ENCODE results near the gene EXOSC5. TPM values are rescaled to one million over a fixed set of nuclear protein-coding genes. Genes with fewer than 3 reads are reported as not detected.
"Not testable (repeated sequence)": the region's sequence is repeated elsewhere in the genome, so short reads cannot be mapped to it uniquely, and the experiment has no call there.

EXOSC5 gene
- total RNA-seq, 4 donors from 2014 or later: 23.0 to 51.5 (median 31.9) TPM

GRCh38 chr19:41392775-41393174 lies 4.4 kb downstream of the EXOSC5 start:
- Histone ChIP-seq H3K4me3 (no peak overlapping the region), H3K36me3 (peaks cover 44% of the 10 kb centered on the region), H3K4me1 (peaks cover 13% of the 10 kb centered on the region), H3K9me3 (no peaks in the 10 kb centered on the region), H3K27me3 (no peaks in the 10 kb centered on the region), H3K27ac (no peak overlapping the region)
- DNase-seq (ENCODE audit: low spot score in 2 of 2): no peak
- WGBS: 81% methylated on average over 11 of the region's 12 CpGs
- TF ChIP-seq CTCF (IDR thresholded peaks at IDR 0.05) (no peak), POLR2A (IDR thresholded peaks at IDR 0.05) (no peak), EP300 (IDR thresholded peaks at IDR 0.05) (no peak), POLR2AphosphoS5 (IDR thresholded peaks at IDR 0.05) (no peak)

DNA sequence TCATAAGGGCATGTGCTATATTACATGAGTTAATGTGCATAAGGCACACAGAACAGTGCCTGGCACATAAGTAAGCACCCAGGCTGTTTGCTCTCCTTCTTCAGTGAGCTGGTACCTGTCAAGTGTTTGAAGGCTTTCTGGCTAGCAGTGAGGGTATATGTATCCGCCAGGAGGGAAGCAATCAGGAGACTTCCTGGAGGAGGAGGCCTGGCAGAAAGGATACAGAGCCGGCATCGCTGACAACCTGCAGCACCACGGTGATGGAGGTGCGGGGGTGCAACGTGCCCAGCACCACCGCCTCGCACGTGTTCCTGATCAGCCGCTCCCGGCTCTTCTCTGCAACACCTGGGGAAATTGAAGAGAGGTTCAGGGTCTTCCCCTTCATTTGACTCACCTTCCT lies 5.5 kb downstream of the EXOSC5 start:
- 85% methylated on average over 11 of the region's 11 CpGs for WGBS
- no peak overlapping the region for H3K4me3 ChIP-seq
- no peak for TF ChIP-seq CTCF (IDR thresholded peaks at IDR 0.05)
- TF ChIP-seq POLR2A (IDR thresholded peaks at IDR 0.05): no peak
- no peak for TF ChIP-seq EP300 (IDR thresholded peaks at IDR 0.05)
- no peak for TF ChIP-seq POLR2AphosphoS5 (IDR thresholded peaks at IDR 0.05)
- H3K27me3 ChIP-seq: no peaks in the 10 kb centered on the region
- H3K9me3 ChIP-seq: no peaks in the 10 kb centered on the region
- no peak for DNase-seq (ENCODE audit: low spot score in 2 of 2)
- H3K27ac ChIP-seq: no peak overlapping the region
- peaks cover 15% of the 10 kb centered on the region for H3K4me1 ChIP-seq
- peaks cover 47% of the 10 kb centered on the region for H3K36me3 ChIP-seq

DNA sequence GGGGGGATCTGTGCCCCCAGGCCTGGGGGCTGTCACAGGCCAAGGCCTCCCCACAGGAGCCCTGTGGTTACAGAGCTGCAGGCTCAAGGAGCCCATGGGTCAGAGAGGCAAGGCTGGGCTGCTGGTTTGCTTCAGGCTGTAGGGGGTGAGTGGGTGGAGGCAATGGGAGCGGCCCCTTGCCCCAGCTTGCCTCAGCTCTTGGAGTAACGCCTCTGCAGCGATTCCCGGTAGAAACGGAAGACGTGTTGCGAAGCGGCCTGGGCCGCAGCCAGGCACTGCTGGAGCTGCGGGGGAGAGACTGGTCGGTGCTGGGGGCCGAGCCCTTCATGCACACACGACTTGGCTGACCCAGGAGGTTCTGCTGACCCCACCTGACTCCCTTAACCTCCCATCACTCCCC lies 10.7 kb downstream of the EXOSC5 start:
- WGBS: 14% methylated on average over 3 of the region's 13 CpGs
- TF ChIP-seq CTCF (IDR thresholded peaks at IDR 0.05): no peak
- no peak for TF ChIP-seq POLR2AphosphoS5 (IDR thresholded peaks at IDR 0.05)
- TF ChIP-seq EP300 (IDR thresholded peaks at IDR 0.05): no peak
- no peak for TF ChIP-seq POLR2A (IDR thresholded peaks at IDR 0.05)
- Histone ChIP-seq H3K27ac (peak overlapping the region; percentile 16), H3K4me1 (peaks cover 15% of the 10 kb centered on the region), H3K27me3 (no peaks in the 10 kb centered on the region), H3K36me3 (peaks cover 60% of the 10 kb centered on the region), H3K4me3 (no peak overlapping the region), H3K9me3 (no peaks in the 10 kb centered on the region)
- DNase-seq (ENCODE audit: low spot score in 2 of 2): no peak

DNA sequence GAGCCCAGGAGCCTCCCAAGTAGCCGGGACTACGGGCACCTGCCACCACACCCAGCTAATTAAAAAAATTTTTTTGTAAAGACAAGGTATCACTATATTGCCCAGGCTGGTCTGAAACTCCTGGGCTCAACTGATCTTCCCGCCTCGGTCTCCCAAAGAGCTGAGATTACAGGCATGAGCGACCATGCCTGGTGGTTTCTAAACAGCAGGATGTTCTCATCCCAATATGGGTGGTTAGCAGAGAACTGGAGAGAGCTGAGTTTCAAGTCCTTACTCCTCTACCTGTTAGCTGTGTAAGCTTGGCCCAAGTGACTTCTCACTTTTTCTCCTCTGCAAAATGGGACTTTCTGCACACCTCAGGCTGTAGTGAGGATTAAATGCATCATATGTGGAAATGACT lies 12.8 kb downstream of the EXOSC5 start:
- no peak for DNase-seq (ENCODE audit: low spot score in 2 of 2)
- Histone ChIP-seq H3K36me3 (peaks cover 39% of the 10 kb centered on the region), H3K9me3 (no peaks in the 10 kb centered on the region), H3K27ac (no peak overlapping the region), H3K4me3 (no peak overlapping the region), H3K27me3 (no peaks in the 10 kb centered on the region), H3K4me1 (peaks cover 22% of the 10 kb centered on the region)
- WGBS: 78% methylated on average over 5 of the region's 5 CpGs
- TF ChIP-seq POLR2AphosphoS5 (IDR thresholded peaks at IDR 0.05) (no peak), EP300 (IDR thresholded peaks at IDR 0.05) (no peak), POLR2A (IDR thresholded peaks at IDR 0.05) (no peak), CTCF (IDR thresholded peaks at IDR 0.05) (no peak)

GRCh38 chr19:41381536-41381935 lies 15.6 kb downstream of the EXOSC5 start:
- not testable (repeated sequence) for H3K9me3 ChIP-seq; H3K4me3 ChIP-seq; DNase-seq (ENCODE audit: low spot score in 2 of 2); H3K27ac ChIP-seq; H3K27me3 ChIP-seq
- 93% methylated on average over 8 of the region's 8 CpGs for WGBS
- H3K36me3 ChIP-seq: peaks cover 19% of the 10 kb centered on the region
- peaks cover 25% of the 10 kb centered on the region for H3K4me1 ChIP-seq
